DMS79 (cell line): ENCODE measurements around the gene PIK3R1.

Experiments used
- DNase-seq: peaks from one replicate; lab custom pipeline; 2025; lab: John Stamatoyannopoulos, UW

Gene PIK3R1

DNA sequence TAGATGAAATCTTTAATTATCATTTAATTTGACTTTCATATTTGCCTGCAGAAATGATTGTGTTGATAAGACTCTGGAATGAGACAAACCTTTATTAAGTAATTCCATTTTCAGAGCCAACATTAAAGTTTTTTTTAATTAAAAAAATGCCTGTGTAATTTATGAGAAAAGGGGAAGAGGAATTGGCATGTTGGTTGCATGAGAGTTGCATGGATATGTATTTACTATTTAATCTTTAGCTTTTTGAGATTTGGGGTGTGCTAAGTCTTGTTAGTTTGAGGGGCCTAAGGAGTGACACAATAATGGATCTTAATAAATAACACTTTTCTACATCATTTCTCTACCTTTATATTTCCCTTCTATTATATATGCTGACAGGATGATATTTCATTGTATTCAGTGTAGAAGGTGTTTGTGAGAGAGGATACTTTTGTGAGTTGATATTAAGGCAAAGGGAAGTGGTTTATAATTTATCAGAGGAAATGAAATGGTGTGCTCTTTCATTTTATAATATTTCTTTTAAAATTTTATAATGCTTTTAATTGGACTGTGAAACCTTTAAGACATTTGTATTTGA, 54.9 kb downstream of the PIK3R1 start:
- no peak for DNase-seq

DNA sequence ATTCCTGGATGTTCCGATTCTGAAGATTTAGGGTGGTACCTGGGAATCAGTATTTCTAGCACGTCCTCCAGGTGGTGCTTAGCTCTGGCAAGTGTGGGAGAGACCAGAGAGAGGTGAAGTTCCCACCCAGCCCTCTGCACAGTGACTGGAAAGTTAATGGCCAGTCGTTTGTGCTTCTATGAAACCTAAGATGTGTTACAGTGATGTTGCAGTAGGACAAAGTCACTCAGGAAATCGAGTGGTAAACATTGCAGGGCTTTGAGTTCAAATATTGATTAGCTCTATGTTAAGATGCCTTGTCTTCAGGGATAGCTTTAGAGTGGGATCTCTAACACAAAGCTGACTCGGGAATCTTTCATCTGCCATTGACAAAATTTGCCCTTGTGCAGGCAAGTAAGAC, 55.6 kb downstream of the PIK3R1 start:
- no peak for DNase-seq

DNA sequence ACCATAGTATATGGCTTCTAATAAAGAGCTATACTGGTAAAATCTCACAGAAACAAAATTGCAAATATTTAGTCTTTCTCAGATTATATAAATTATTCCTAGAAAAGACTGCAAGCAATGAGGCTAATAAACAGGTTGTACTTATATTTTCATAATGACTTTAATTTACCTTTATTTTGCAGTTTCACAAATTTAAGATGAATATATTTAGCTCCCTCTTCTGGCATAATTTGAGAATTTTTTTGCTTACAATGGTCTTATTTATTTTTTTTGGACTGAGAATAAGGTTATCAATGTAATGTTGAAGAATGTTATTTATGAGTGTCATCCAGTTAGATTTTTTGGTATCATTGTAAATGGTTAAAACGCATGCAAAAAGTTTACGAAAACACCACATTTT, 56.7 kb downstream of the PIK3R1 start:
- DNase-seq, result no peak

DNA sequence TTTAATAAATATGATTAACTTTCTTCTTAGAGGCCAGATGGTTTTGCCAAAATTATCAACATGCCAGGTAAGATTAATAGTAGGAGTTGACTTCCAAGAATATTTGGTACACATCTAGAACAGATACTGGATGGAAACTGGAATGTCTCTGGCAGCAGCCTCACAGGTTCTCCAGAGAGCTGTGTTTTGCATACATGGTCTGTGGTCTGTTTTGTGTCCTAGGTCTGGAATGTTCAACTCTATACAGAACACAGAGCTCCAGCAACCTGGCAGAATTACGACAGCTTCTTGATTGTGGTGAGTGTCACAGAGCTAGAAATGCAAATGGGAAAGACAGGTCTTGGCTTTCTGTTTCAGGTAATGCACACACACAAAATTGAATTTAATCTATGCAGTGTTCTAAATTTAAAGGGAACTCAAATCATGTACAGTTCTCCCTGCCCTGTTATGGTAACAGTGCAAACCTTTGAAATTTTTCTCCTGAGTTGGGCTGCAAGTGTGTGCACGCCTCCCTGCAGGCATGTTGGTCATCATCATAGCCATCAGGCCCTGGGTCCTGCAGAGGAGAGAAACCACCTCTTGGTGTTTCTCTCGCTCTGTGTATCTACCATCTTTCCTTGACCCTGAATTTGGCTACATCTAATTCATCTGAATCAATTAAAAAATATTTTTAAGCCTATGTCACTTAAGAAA, 58.3 kb downstream of the PIK3R1 start:
- DNase-seq, result no peak

DNA sequence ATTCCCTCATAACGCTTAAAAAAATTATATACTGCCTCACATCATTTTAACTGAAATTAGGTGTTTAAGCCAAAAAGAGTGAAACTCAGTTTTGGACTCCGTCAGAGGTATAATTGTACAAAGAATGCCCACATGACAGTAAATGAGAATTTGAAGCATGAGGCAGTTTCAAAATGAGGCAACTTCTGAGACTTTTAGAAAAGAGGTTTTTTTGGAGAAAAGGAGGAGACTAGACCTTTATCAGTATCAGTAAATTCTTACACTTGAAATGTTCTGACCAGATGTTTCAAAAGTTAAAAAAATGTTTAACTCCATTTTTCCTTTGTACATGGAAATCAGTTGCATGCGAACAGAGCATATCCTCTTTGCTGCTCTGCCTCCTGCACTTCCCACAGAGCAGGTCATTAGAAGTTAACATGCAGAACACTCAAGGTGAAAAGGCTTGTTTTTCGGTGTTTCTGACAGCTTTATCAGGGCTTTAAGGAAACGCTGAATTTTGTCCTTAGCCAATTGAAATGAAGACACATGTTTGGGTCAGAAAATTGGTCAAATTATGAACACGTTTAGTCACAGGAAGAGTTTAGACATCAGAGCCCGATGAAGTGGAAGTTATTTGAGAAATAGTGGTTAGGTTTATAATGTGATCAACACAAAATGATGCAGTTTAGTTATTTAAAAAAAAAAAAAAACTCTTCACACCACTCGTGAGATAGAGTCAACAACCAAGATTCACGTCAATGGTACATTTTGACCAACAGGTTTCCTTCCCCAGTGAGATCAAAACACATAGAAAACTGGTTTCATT, 59.5 kb downstream of the PIK3R1 start:
- no peak for DNase-seq

DNA sequence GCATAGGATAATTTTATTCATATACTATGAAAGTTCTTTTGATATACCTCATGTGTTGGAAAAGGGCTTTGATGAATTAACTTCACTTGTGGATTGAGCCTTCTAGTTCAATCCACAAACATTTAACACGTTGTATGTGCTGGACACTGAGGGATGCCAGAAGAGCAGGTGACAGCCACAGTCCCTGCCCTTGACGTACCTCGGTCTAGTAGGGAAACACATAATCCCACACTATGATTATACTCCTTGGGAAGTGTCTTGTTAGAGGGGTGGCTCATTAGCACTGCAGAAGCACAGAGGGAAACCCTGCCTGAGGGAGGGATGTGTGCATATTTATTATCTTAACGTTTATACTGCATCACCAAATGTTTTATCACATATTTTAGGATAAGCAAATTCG, 61.2 kb downstream of the PIK3R1 start:
- DNase-seq, result no peak

DNA sequence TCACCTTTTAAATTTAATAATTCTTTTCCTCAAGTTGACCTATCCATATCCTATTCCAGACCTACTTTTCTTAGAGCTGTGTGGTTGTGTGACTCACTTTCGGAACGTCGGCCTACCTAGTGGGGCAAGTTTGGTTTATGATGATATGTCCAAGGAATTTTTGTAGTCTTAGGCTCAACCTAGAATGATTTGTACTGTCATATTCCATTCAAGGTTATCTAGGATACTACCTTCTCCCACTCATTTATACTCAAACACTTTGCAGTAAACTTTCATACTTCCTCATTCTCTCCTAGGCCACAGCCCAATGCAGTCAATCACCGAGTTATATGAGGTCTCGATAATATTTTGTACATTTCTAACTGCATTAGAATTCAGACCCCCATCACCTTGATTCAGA, 61.9 kb downstream of the PIK3R1 start:
- DNase-seq, result no peak

DNA sequence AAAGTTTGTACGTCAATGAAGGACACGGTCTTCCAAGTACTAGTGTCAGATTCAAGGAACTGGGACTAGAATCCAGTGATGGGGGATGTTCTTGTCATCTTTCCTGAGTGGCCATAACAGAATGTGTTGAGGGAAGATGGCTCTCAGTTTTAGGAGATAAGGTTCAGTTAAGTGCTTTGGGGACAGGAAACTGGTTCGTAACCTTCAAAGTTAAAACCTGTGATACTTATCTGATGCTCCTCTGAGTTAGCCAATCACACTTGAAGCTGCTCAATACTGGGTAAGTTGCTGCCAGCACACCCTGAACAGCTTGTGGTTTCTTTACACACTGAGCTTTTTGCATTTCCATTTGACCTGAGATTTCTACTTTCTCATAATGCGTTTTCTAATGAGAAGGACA, 64.4 kb downstream of the PIK3R1 start:
- no peak for DNase-seq

DNA sequence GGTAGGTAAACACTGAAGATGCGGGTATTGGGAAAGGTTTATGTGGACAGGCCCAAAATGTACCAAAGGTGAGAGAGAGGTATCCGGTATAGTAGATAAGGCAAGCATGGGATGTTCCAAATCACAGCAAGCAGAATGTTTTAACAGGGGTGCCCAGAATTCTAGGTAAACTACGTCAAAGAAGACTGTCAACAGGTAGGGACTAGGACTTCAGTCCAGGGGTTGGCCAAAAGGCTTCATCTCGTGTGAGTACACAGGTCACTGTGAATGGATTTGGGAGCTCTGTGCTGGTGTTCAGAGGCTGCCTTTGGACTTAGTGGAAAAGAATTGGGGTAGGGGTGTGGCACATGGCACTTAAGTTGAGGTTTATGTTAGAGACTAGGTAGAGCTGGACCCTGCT, 66.4 kb downstream of the PIK3R1 start:
- no peak for DNase-seq

DNA sequence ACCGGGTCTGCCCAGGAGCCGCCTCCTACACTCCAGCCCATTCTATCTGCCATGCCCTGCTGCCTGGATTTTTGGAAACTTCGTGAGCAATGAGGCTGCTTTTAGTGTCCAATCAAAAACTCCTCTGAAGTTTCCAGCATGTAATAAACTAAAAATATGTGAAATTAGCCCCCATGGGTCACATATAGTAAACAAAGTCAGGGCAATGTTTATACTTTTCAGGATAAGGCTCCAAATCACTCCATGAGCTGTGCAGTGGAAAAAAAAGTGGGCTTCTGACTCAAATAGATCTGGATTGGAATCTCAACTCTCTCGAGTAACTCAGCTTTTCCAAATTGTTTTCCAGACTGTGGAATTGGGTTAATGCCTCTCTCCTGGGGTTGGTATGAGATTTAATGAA, 68.2 kb downstream of the PIK3R1 start:
- DNase-seq, result no peak

DNA sequence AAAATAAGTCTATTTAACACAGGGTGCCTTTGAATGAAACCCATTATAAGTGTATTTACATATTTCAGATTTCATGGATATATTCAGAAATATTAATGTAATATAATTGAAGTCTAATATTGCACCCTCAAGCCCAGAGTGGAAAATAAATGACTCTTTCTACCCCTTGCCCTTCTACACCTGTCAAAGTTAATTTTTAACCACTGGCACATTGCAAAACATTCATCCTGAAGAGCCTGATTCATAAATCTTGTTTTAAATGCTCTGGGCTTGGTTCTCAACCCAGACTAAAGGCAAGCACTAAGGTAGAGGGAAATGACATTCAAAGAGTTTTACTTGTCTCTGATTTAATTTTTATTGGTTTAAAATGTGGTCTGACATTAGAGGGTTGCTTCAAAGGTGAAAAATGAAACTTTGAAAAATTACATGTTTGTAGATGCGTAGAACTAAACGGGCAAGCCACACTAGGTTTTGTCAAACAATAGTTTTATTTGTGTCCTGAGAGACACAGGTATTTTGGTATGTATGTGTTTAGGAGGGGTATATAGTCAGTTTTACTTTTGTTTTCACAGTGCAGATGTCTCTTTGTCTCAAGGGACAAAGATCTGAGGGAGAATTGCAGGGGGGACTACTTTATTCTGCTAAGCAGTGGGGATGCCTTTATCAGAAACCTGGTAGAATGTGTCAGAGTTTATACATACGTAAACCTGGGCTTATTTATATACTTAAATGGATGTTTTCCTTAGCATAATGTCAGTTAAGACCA, 69.7 kb downstream of the PIK3R1 start:
- DNase-seq, result no peak

DNA sequence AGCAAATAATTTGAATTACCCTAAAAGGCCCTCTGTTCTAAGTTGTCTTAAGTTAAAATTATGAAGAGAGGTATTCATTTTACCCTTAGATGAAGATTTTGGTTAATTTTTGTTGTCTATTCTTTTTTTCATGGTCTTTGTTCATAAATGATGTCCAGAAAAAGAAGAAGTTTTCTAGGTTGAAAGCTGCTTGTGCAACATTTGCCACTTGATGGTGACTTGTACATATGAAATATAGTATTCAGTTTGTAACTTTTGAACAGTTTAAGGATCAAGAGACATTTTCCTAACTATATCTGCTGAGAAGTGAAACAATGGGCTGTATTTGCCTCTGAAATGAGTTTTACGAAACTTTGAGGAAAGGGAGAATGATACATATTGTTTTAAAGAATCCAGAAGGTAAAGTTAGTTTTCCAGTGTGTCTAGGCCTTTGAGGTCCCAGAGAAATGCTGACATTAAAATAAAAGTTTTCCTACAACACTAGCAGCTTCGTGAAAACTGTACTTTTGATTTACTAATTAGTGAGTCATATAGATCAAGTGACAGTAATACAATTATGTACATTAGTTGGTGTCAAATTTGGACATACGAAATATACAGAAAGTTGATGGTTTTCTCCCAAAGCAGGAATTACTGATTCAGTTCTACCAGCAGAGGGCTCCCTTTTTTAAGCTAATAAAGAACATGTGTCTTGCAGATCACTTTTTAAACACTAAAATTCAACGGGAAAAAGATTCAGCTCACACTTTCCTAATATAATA, 70.5 kb downstream of the PIK3R1 start:
- DNase-seq, result no peak

DNA sequence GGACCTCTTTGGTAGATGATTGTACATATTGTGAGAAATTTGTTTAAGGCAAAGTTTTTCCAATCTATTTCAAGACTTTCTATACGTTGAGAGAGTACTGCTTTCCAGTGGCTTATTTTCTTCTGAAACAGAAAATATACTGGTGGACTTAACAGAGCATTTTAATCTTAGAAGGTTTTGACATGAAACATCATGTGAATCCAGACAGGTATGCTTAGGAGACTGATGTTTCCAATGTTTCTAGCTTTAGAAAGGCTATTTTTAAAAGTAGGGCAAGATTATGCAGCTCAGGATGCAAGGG, 71.0 kb downstream of the PIK3R1 start:
- no peak for DNase-seq

DNA sequence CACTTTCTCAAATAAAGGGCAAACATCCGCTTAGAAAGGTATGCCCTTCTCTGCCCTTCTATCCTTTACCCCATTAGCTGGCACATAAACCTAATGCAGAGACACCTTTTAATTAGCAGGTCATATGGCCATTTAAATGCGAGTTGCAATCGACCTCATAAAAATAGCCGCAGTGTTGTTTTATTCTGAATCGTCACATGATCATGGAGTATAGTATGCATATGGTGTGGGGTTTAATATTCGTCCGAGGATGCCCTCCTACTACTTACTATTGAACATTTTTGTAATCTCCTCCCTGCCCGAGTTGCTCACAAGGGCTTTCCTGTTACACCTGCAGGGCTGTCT, 72.0 kb downstream of the PIK3R1 start:
- no peak for DNase-seq

DNA sequence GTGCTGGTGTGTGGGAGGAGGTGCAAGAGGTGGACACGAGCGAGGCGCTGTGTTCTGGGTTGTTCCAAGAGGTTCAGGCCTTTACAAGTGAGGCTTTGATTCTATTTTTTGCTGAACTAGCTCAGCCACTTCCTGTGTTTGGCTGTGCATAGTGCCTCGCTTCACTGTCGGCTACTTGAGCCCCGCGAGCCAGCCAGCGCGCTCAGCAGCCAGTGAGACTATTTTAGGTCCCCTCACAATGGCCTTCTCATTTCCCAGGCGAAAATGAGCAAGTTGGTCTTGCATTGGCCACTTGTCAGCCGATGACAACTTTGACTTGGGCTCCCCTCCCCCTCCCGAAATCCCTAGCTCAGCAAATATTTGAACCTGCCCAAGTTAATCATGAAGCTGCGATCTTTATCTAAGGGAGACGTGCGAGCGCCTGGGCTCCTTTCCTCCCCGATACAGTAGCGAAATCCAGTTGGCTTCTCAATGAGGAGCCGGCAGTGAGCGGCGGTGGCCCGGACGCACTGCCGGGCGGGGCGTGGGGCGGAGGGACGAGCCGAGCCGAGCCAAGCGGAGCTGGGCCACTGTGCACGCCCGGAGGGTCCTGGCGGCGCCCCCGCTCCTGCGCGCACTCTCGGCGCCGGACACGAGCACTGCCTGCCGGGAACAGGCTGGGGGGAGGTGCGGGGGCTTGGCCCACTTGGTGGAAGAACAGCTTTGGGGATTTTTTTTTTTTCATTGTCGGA, 72.6 kb downstream of the PIK3R1 start:
- peak; percentile 25 for DNase-seq

DNA sequence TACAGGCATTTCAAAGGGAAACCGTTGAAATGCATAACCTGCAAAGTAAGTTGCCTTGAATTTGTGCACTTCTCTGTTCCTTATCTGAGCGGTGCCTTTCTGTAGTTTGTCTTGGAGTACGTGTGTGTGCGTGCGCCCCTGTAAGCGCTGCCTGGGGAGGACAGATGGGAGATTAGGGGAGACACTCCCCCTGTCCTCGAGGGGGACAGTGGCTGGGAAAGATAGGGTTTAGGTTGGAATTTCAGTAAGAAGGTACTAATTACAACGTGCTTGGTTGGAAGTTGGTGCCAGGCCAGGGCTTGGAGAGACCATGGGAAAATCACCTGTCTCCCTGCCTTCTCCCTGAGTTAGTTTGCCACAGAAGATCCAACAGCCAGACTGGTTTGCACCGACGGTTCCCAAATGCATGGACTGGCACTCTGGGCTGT, 73.2 kb downstream of the PIK3R1 start:
- peak; percentile 19 for DNase-seq

DNA sequence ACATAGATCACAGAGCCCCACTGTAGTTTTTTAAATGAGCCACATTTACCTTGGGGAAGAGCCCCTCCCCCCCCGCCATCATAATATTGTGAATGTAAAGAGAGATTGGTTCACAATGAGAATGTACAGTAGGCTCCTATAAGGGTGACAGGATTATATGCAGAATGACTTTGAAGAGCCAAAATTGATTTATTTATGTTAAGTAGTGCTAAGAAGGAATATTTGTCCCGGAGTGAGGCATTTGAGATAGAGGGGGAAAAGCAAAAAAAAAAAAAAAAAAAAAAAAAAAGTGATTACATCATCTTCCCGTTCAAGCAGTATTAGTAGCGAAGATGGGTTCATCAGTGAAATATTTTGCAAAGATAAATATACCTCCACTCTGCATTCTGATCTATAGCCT, 73.9 kb downstream of the PIK3R1 start:
- no peak for DNase-seq

DNA sequence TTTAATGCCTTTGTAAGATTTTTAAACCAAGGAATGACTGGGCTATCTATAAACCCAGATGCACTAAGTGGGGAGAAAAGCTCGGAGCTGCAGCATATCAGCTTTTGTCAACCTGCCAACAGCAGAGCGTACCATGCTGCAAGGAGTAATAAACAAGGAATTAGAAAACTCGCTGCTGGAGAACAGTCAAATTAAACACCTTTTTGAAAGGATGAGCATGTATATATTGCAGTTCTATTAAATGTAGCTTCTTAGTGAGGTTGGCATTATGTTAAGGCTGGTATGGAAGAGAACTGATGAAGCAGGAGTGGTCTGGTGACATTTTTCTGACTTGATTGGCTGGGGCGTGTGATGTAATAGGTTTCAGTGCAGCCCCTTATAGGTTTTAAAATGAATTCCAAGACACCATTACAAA, 74.7 kb downstream of the PIK3R1 start:
- no peak for DNase-seq

DNA sequence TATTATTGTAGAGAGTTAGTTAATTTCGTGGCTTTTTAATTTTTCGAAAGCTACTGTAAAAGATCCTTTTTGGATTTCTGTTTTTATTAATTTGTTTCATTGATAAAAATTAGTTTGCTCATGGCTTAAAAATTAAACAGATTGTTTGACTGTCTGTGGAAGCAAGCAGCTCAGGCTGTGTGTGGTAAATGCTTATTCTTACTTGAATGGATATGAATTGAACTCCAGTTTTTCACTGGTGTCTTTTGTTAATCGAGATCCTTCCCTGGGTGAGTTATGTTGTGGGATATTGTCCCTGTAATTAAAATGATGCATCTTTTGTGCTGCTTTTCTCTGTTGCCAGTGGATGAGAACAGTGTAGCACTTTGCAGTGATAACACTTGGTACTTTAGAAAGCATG, 75.3 kb downstream of the PIK3R1 start:
- no peak for DNase-seq

DNA sequence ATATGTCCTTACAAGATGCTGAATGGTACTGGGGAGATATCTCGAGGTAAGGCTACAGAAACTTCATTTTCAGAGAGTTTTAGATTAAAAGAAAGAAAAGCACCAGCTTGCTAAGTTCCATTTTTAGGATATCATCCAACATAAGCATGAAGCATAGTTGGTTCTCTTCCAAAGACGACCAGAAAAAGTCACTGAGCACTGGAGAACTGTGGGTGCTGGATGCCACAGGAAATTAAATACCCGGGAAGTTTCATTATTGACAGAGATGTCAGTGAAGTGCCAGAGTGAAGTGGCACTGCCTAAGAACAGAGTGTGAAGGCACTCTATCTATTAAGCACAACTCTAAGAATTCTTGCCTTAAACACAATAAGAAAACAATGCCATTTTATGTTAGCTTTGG, 76.8 kb downstream of the PIK3R1 start:
- DNase-seq, result no peak

DNA sequence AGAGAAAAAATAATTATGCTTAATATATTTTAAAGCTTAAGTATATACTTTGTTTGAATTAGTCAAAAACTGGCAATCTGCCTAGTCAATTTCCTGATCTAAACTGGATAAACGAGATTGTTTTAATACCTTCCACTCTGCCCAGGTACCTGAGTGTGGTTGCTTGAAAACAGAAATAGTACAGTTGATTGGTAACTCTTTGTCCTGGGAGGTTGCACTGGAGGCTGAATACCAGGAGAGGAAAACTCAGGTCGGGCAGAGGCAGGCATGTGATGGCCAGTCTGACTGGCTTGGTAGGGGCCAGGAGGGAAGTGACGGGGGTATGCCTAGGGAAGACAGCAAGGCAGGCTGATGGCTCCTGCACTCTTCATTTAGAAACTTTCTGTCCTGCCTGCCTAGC, 80.2 kb downstream of the PIK3R1 start:
- no peak for DNase-seq

DNA sequence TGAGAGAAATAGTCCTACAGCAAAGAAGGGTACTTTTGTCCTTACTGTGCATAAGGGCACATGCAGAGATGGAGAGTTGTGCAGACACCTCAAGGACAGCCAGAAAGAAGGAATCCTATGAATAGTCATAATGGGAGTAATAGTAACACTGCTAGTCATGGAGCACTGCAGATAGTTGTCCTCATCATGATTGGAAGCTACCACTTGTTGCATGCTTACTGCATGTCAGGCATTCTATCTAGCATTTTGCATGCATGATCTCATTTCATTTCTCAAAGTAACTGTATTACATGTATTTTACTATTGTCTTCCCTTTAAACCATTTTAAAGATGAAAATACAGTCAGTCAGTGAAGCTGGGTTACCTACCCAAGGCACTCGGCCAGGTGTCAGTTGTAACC, 81.3 kb downstream of the PIK3R1 start:
- no peak for DNase-seq
